Parathyroid adenoma (tissue), 2 donors: ENCODE data around the gene SPEM3.

Experiments used
- H2AFZ ChIP-seq: fragments of 300-600 bp; sonication (generic); one replicate; pipeline ENCODE4 v1.7.0; 2017; ENCODE audit warnings: antibody characterized with exemption, mild to moderate bottlenecking
- H3K27ac ChIP-seq: fragments of 300-600 bp; sonication (generic); one replicate; pipeline ENCODE4 v1.7.0; 2017
- H3K27me3 ChIP-seq: fragments of 300-600 bp; sonication (generic); one replicate; pipeline ENCODE4 v1.7.0; 2017; ENCODE audit warnings: low read length; ENCODE audit not compliant: control insufficient read depth, insufficient read depth
- H3K36me3 ChIP-seq: fragments of 300-600 bp; sonication (generic); one replicate; pipeline ENCODE4 v1.7.0; 2017; ENCODE audit warnings: low read length; ENCODE audit not compliant: control insufficient read depth, insufficient read depth
- H3K4me1 ChIP-seq: fragments of 300-600 bp; sonication (generic); one replicate; pipeline ENCODE4 v1.7.0; 2017; ENCODE audit warnings: control low read depth
- H3K4me2 ChIP-seq: fragments of 300-600 bp; sonication (generic); one replicate; pipeline ENCODE4 v1.7.0; 2017; ENCODE audit warnings: low read length
- H3K4me3 ChIP-seq: fragments of 300-600 bp; sonication (generic); one replicate; pipeline ENCODE4 v1.7.0; 2017; ENCODE audit warnings: low read depth, low read length
- H3K79me2 ChIP-seq: fragments of 300-600 bp; sonication (generic); one replicate; pipeline ENCODE4 v1.7.0; 2017; ENCODE audit warnings: control low read depth
- H3K9ac ChIP-seq: fragments of 300-600 bp; sonication (generic); one replicate; pipeline ENCODE4 v1.7.0; 2017; ENCODE audit warnings: mild to moderate bottlenecking
- H3K9me3 ChIP-seq: fragments of 300-600 bp; sonication (generic); one replicate; pipeline ENCODE4 v1.7.0; 2017; ENCODE audit warnings: low read length; ENCODE audit not compliant: control insufficient read depth
- CTCF ChIP-seq: fragments of 300-600 bp; sonication (generic); IDR thresholded peaks from one replicate; pipeline ENCODE4 v1.7.0; 2017; ENCODE audit warnings: antibody characterized with exemption, mild to moderate bottlenecking
- donor health status: primary hyperparathyroidism.

The SPEM3 gene

GRCh38 chr17:7440834-7441195, 12.2 kb downstream of the SPEM3 start:
- no peaks in the 10 kb centered on the region for H3K79me2 ChIP-seq
- no peaks in the 10 kb centered on the region for H3K27me3 ChIP-seq
- no peak overlapping the region for H3K9ac ChIP-seq
- H2AFZ ChIP-seq: peak overlapping the region; percentile 88
- H3K4me1 ChIP-seq: peaks cover 12% of the 10 kb centered on the region
- H3K4me2 ChIP-seq: peak overlapping the region; percentile 99
- no peaks in the 10 kb centered on the region for H3K9me3 ChIP-seq
- peak overlapping the region; percentile 13 for H3K27ac ChIP-seq
- H3K36me3 ChIP-seq: no peaks in the 10 kb centered on the region
- no peak for TF ChIP-seq CTCF
- peak overlapping the region; percentile 76 for H3K4me3 ChIP-seq

GRCh38 chr17:7441266-7441665, 12.6 kb downstream of the SPEM3 start:
- peak overlapping the region; percentile 13 for H3K27ac ChIP-seq
- peak overlapping the region; percentile 99 for H3K4me2 ChIP-seq
- H3K36me3 ChIP-seq: no peaks in the 10 kb centered on the region
- peak overlapping the region; percentile 88 for H2AFZ ChIP-seq
- H3K9me3 ChIP-seq: no peaks in the 10 kb centered on the region
- H3K9ac ChIP-seq: no peak overlapping the region
- no peaks in the 10 kb centered on the region for H3K79me2 ChIP-seq
- TF ChIP-seq CTCF: no peak
- peaks cover 12% of the 10 kb centered on the region for H3K4me1 ChIP-seq
- no peaks in the 10 kb centered on the region for H3K27me3 ChIP-seq
- peak overlapping the region; percentile 76 for H3K4me3 ChIP-seq

GRCh38 chr17:7442142-7442541, 13.5 kb downstream of the SPEM3 start:
- H3K27ac ChIP-seq: no peak overlapping the region
- no peaks in the 10 kb centered on the region for H3K27me3 ChIP-seq

GRCh38 chr17:7443499-7444485, 15.1 kb downstream of the SPEM3 start:
- Histone ChIP-seq H3K79me2 (no peaks in the 10 kb centered on the region), H3K27ac (no peak overlapping the region), H3K27me3 (no peaks in the 10 kb centered on the region), H3K4me1 (peaks cover 12% of the 10 kb centered on the region), H3K36me3 (no peaks in the 10 kb centered on the region), H3K4me3 (peak overlapping the region; percentile 78), H3K4me2 (peak overlapping the region; percentile 92), H2AFZ (no peak overlapping the region), H3K9me3 (no peaks in the 10 kb centered on the region), H3K9ac (no peak overlapping the region)
- no peak for TF ChIP-seq CTCF

More at GRCh38 chr17:7442142-7442541, 13.5 kb downstream of the SPEM3 start:
- Histone ChIP-seq H3K9ac (no peak overlapping the region), H3K4me3 (no peak overlapping the region), H3K4me1 (peaks cover 12% of the 10 kb centered on the region), H3K79me2 (no peaks in the 10 kb centered on the region), H3K9me3 (no peaks in the 10 kb centered on the region), H3K4me2 (no peak overlapping the region), H3K36me3 (no peaks in the 10 kb centered on the region), H2AFZ (no peak overlapping the region)
- TF ChIP-seq CTCF: no peak
